GM18909 (cell line): ENCODE data around the gene FNDC10.

Experiments
- ATAC-seq: cut with Tn5 transposase; IDR thresholded peaks from one replicate; pipeline ENCODE4 v1.9.1; 2021; ENCODE audit warnings: mild to moderate bottlenecking; ENCODE audit not compliant: unreplicated experiment, poor library complexity

FNDC10 gene

GRCh38 chr1:1628754-1629429, 29.0 kb upstream of the FNDC10 start:
- ATAC-seq: no peak

GRCh38 chr1:1627829-1628753, 28.2 kb upstream of the FNDC10 start:
- no peak for ATAC-seq

GRCh38 chr1:1627261-1627828, 27.4 kb upstream of the FNDC10 start:
- ATAC-seq: no peak

- ATAC-seq: no peak
Observed at GRCh38 chr1:1626207-1627141, 26.5 kb upstream of the FNDC10 start.

GRCh38 chr1:1625824-1626206, 25.9 kb upstream of the FNDC10 start:
- no peak for ATAC-seq

- ATAC-seq: no peak
Observed at GRCh38 chr1:1625404-1625775, 25.5 kb upstream of the FNDC10 start.

GRCh38 chr1:1624443-1625403, 24.8 kb upstream of the FNDC10 start:
- no peak for ATAC-seq

GRCh38 chr1:1623631-1624442, 23.9 kb upstream of the FNDC10 start:
- no peak for ATAC-seq

GRCh38 chr1:1623181-1623630, 23.3 kb upstream of the FNDC10 start:
- no peak for ATAC-seq

GRCh38 chr1:1622788-1623094, 22.8 kb upstream of the FNDC10 start:
- ATAC-seq: no peak

GRCh38 chr1:1622010-1622787, 22.3 kb upstream of the FNDC10 start:
- ATAC-seq: no peak

- no peak for ATAC-seq
Observed at GRCh38 chr1:1621173-1622009, 21.5 kb upstream of the FNDC10 start.

- ATAC-seq: no peak
Observed at GRCh38 chr1:1620433-1621139, 20.7 kb upstream of the FNDC10 start.

GRCh38 chr1:1619917-1620361, 20.0 kb upstream of the FNDC10 start:
- ATAC-seq: no peak

GRCh38 chr1:1618396-1619068, 18.6 kb upstream of the FNDC10 start:
- ATAC-seq: no peak

- ATAC-seq: no peak
Observed at GRCh38 chr1:1617925-1618324, 18.0 kb upstream of the FNDC10 start.
